A549 (cell line): ENCODE results near the gene FOXP1. TPM values are rescaled to one million over a fixed set of nuclear protein-coding genes. Genes with fewer than 3 reads are reported as not detected.
A peak's percentile ranks its signal among the peaks of the same experiment; 100 is the strongest.

Experiments
- ATAC-seq, 2 experiments: fragments of 200-7000 bp in 1 of 2; fragments of >200 bp in 1 of 2; cut with Nextera tagmentation in 1 of 2; cut with Tn5 transposase in 1 of 2; 3 replicates each; pipeline versions ENCODE4 v1.8.0 to v1.9.1; 2018 to 2020; ENCODE audit warnings: mild to moderate bottlenecking in 1 of 2, moderate library complexity in 1 of 2
- CTCF ChIA-PET: fragments of 300-600 bp; sonication (Branson Sonifier 250); formaldehyde crosslinking; extraction: SDS; loops from one replicate; lab custom pipeline; 2021; ENCODE audit warnings: antibody characterized with exemption, inconsistent platforms; lab: Yijun Ruan, JAX
- POLR2A ChIA-PET: fragments of 350-600 bp; formaldehyde crosslinking; extraction: SDS; loops from one replicate; lab custom pipeline; 2021; ENCODE audit warnings: antibody characterized with exemption, inconsistent platforms; lab: Yijun Ruan, JAX
- DNase-seq, 2 experiments: peaks; one replicate each; pipeline versions ENCODE4 v3.0.0 to v3.0.0-alpha.2; 2011 to 2016; ENCODE audit warnings: low read depth in 1 of 2, low spot score in 1 of 2
- FAIRE-seq: peaks from 2 replicates; lab custom pipeline; 2011; peaks lifted over from hg19 to GRCh38; lab: Jason Lieb, UNC
- H3K27ac ChIP-seq, 2 experiments: fragments of >200 bp; sonication (Bioruptor Twin); formaldehyde crosslinking; 3 replicates each; pipeline ENCODE4 v1.5.1; 2016 to 2017
- H3K4me1 ChIP-seq: fragments of >200 bp; sonication (Bioruptor Twin); formaldehyde crosslinking; 3 replicates; pipeline ENCODE4 v1.6.1; 2016
- H3K4me2 ChIP-seq: fragments of >200 bp; sonication (Bioruptor Twin); formaldehyde crosslinking; 3 replicates; pipeline ENCODE4 v1.6.1; 2016
- H3K4me3 ChIP-seq: fragments of >200 bp; sonication (Bioruptor Twin); formaldehyde crosslinking; 3 replicates; pipeline ENCODE4 v1.5.1; 2016
- H3K9me3 ChIP-seq: fragments of >200 bp; sonication (Bioruptor Twin); formaldehyde crosslinking; 3 replicates; pipeline ENCODE4 v1.6.1; 2016
- CBX2 ChIP-seq: fragments of 200-600 bp; sonication (generic); IDR thresholded peaks from 2 replicates; pipeline ENCODE4 v1.6.1; 2016; ENCODE audit warnings: low read depth, mild to moderate bottlenecking, borderline replicate concordance
- CBX8 ChIP-seq: fragments of 200-600 bp; sonication (generic); IDR thresholded peaks from 2 replicates; pipeline ENCODE4 v1.6.1; 2016
- CEBPB ChIP-seq, 2 experiments: fragments of >200 bp in 1 of 2; sonication (Bioruptor Twin) in 1 of 2; formaldehyde crosslinking in 1 of 2; IDR thresholded peaks; 2 replicates each; pipeline ENCODE4 v1.6.1; 2012 to 2016
- CHD2 ChIP-seq: fragments of 150-350 bp; IDR thresholded peaks from 2 replicates; pipeline ENCODE4 v1.6.1; 2014; ENCODE audit warnings: low read length; ENCODE audit not compliant: partially characterized antibody
- CHD4 ChIP-seq: fragments of 200-600 bp; sonication (generic); IDR thresholded peaks from 2 replicates; pipeline ENCODE4 v1.6.1; 2016; ENCODE audit warnings: antibody characterized with exemption, mild to moderate bottlenecking, borderline replicate concordance
- EHF ChIP-seq: fragments of 250-450 bp; sonication (Bioruptor Pico); IDR thresholded peaks from 2 replicates; pipeline ENCODE4 v1.5.0; 2020; ENCODE audit warnings: mild to moderate bottlenecking
- ESRRA ChIP-seq: fragments of 150-350 bp; IDR thresholded peaks from 2 replicates; pipeline ENCODE4 v1.6.1; 2014; ENCODE audit warnings: mild to moderate bottlenecking, low read length, borderline replicate concordance
- FOSL2 ChIP-seq, 2 experiments: fragments of 450-650 bp in 1 of 2; fragments of >200 bp in 1 of 2; sonication (Bioruptor Twin) in 1 of 2; formaldehyde crosslinking; IDR thresholded peaks; 2 replicates each; pipeline versions ENCODE4 v1.5.0 to v1.6.1; 2016 to 2020; ENCODE audit warnings: mild to moderate bottlenecking in 1 of 2, moderate library complexity in 1 of 2
- GATA3 ChIP-seq: IDR thresholded peaks from 2 replicates; pipeline ENCODE4 v1.6.1; 2012; ENCODE audit warnings: borderline replicate concordance
- HEYL ChIP-seq: fragments of 250-450 bp; sonication (Bioruptor Pico); IDR thresholded peaks from 2 replicates; pipeline ENCODE4 v1.8.0; 2021; ENCODE audit warnings: mild to moderate bottlenecking, moderate library complexity
- HOXB13 ChIP-seq: fragments of 250-450 bp; sonication (Bioruptor Pico); IDR thresholded peaks from 2 replicates; pipeline ENCODE4 v1.5.0; 2020; ENCODE audit warnings: low read depth, mild to moderate bottlenecking, moderate library complexity
- JUN ChIP-seq, 2 experiments: fragments of >200 bp; sonication (Bioruptor Twin); formaldehyde crosslinking; IDR thresholded peaks; 2 replicates in 1 of 2; 3 replicates in 1 of 2; pipeline ENCODE4 v1.6.1; 2016 to 2017
- KDM1A ChIP-seq: fragments of 200-600 bp; sonication (generic); IDR thresholded peaks from 2 replicates; pipeline ENCODE4 v1.6.1; 2016; ENCODE audit warnings: low read depth, mild to moderate bottlenecking
- KDM5A ChIP-seq: fragments of 200-600 bp; sonication (generic); IDR thresholded peaks from 2 replicates; pipeline ENCODE4 v1.6.1; 2016; ENCODE audit warnings: antibody characterized with exemption, mild to moderate bottlenecking
- NR3C1 ChIP-seq: fragments of >200 bp; sonication (Bioruptor Twin); formaldehyde crosslinking; IDR thresholded peaks from 3 replicates; pipeline ENCODE4 v1.6.1; 2017
- RAD21 ChIP-seq, 2 experiments: fragments of >200 bp in 1 of 2; sonication (Bioruptor Twin) in 1 of 2; formaldehyde crosslinking in 1 of 2; IDR thresholded peaks in 1 of 2; conservative IDR thresholded peaks in 1 of 2; 2 replicates in 1 of 2; 3 replicates in 1 of 2; pipeline ENCODE4 v1.6.1; 2012 to 2018; ENCODE audit warnings: inconsistent platforms in 1 of 2
- RCOR1 ChIP-seq: fragments of 150-350 bp; IDR thresholded peaks from 2 replicates; pipeline ENCODE4 v1.6.1; 2014; ENCODE audit warnings: antibody characterized with exemption, low read length, low read depth
- SMC3 ChIP-seq: fragments of >200 bp; sonication (Bioruptor Twin); formaldehyde crosslinking; IDR thresholded peaks from 3 replicates; pipeline ENCODE4 v1.6.1; 2018; ENCODE audit warnings: inconsistent platforms
- SREBF2 ChIP-seq: fragments of 450-650 bp; IDR thresholded peaks from 2 replicates; pipeline ENCODE4 v1.6.1; 2014; ENCODE audit warnings: mild to moderate bottlenecking, moderate library complexity
- TFCP2L1 ChIP-seq: fragments of 250-450 bp; sonication (Bioruptor Pico); IDR thresholded peaks from 2 replicates; pipeline ENCODE4 v1.5.0; 2021; ENCODE audit warnings: mild to moderate bottlenecking
- ZNF302 ChIP-seq: fragments of 250-450 bp; sonication (Bioruptor Pico); IDR thresholded peaks from 2 replicates; pipeline ENCODE4 v1.9.0; 2021; ENCODE audit warnings: inconsistent platforms, mild to moderate bottlenecking, moderate library complexity
- WGBS: methylation state at CpG from one replicate; pipeline ENCODE4 v1.1.6; 2017; ENCODE audit errors: missing lambda C conversion rate; 5-methylcytosine and 5-hydroxymethylcytosine counted together
- polyA plus RNA-seq, 4 experiments: library from polyadenylated mRNA; depleted of rRNA in 3 of 4; stranded (reverse); fragments of >200 nt; fragmentation: RNase III in 1 of 4; extraction: RNeasy Plus Mini Kit Qiagen cat#74134 plus additional on column Dnase treatment in 1 of 4; gene quantifications; 2 replicates in 3 of 4; 3 replicates in 1 of 4; pipeline ENCODE4 v1.2.3, GENCODE V29; 2011 to 2017
- TF ChIP-seq, protein P1 (sequence below): fragments of 250-450 bp; sonication (Bioruptor Pico); IDR thresholded peaks from 2 replicates; pipeline ENCODE4 v1.5.0; 2020; ENCODE audit warnings: low read depth, mild to moderate bottlenecking, moderate library complexity
- TF ChIP-seq, protein P2 (sequence below): fragments of >200 bp; sonication (Bioruptor Twin); formaldehyde crosslinking; IDR thresholded peaks from 2 replicates; pipeline ENCODE4 v1.6.1; 2016
- TF ChIP-seq, protein P3 (sequence below): fragments of >200 bp; sonication (Bioruptor Twin); formaldehyde crosslinking; IDR thresholded peaks from 3 replicates; pipeline ENCODE4 v1.5.1; 2016
- TF ChIP-seq, protein P4 (sequence below): fragments of 200-600 bp; sonication (generic); IDR thresholded peaks from 2 replicates; pipeline ENCODE4 v1.6.1; 2016; ENCODE audit warnings: antibody characterized with exemption, mild to moderate bottlenecking, moderate library complexity
- TF ChIP-seq, protein P5 (sequence below): IDR thresholded peaks from 2 replicates; pipeline ENCODE4 v1.6.1; 2012; ENCODE audit warnings: low read depth, borderline replicate concordance
- TF ChIP-seq, protein P6 (sequence below): IDR thresholded peaks from 2 replicates; pipeline ENCODE4 v1.6.1; 2012

The FOXP1 gene
- polyA plus RNA-seq, 2 of the 4 experiments (the other 2 are of a cell fraction), result 12.8 to 13.9 TPM

DNA sequence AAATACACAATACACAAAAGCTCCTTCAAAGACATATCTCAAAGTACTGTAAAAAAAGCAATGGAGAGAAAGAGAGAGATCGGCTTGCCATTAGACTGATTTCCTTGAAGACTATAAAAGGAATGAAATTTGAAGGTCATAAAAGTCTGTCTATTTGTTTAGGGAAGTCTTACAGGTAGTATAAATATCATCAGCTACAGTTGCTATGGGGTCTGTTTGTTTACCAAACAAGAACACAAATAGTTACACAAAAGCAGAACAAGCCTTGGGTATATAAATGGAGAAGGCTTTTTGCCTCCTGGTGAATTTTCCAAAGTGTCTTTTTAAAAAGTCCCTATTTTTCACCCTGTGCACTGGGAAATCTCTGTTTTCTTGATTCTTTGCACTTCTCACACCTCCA lies 552.3 kb downstream of the FOXP1 start:
- peaks cover 23% of the 10 kb centered on the region; the same call in 2 of the 3 replicates for H3K4me1 ChIP-seq
- H3K4me2 ChIP-seq, result no peak overlapping the region
- WGBS, result 48% methylated on average over 1 of the region's 1 CpG
- ChIA-PET CTCF (no interaction called here), POLR2A (no interaction called here)
- no peak overlapping the region for H3K4me3 ChIP-seq
- ATAC-seq (peak in 1 of 2 experiments; percentile 34; a peak in 2 of 6 replicates), FAIRE-seq (no peak), DNase-seq (peak in 1 of 2 experiments; percentile 42)
- TF ChIP-seq, protein P1, sequence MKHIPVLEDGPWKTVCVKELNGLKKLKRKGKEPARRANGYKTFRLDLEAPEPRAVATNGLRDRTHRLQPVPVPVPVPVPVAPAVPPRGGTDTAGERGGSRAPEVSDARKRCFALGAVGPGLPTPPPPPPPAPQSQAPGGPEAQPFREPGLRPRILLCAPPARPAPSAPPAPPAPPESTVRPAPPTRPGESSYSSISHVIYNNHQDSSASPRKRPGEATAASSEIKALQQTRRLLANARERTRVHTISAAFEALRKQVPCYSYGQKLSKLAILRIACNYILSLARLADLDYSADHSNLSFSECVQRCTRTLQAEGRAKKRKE (CRISPR knock-in tag), result no peak
- no peak for TF ChIP-seq HOXB13
- no peak for TF ChIP-seq ZNF302
- no peak for TF ChIP-seq CBX8
- TF ChIP-seq TFCP2L1 (CRISPR knock-in tag), result no peak
- TF ChIP-seq HEYL (CRISPR knock-in tag), result no peak
- TF ChIP-seq CBX2, result no peak
- TF ChIP-seq KDM1A, result no peak
- TF ChIP-seq EHF (CRISPR knock-in tag), result no peak
- TF ChIP-seq SMC3, result no peak
- TF ChIP-seq RAD21 (conservative IDR thresholded peaks at IDR 0.05 in 1 of 2, IDR thresholded peaks at IDR 0.05 in 1 of 2), result no peak
- no peak for TF ChIP-seq CHD4
- TF ChIP-seq, protein P2, sequence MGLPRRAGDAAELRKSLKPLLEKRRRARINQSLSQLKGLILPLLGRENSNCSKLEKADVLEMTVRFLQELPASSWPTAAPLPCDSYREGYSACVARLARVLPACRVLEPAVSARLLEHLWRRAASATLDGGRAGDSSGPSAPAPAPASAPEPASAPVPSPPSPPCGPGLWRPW, result no peak
- TF ChIP-seq, protein P3, sequence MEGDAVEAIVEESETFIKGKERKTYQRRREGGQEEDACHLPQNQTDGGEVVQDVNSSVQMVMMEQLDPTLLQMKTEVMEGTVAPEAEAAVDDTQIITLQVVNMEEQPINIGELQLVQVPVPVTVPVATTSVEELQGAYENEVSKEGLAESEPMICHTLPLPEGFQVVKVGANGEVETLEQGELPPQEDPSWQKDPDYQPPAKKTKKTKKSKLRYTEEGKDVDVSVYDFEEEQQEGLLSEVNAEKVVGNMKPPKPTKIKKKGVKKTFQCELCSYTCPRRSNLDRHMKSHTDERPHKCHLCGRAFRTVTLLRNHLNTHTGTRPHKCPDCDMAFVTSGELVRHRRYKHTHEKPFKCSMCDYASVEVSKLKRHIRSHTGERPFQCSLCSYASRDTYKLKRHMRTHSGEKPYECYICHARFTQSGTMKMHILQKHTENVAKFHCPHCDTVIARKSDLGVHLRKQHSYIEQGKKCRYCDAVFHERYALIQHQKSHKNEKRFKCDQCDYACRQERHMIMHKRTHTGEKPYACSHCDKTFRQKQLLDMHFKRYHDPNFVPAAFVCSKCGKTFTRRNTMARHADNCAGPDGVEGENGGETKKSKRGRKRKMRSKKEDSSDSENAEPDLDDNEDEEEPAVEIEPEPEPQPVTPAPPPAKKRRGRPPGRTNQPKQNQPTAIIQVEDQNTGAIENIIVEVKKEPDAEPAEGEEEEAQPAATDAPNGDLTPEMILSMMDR, result no peak
- TF ChIP-seq FOSL2 (IDR thresholded peaks at IDR 0.05), result no peak
- TF ChIP-seq FOSL2 (CRISPR knock-in tag; IDR thresholded peaks at IDR 0.05), result no peak
- H3K27ac ChIP-seq, result no peak overlapping the region
- H3K9me3 ChIP-seq, result no peaks in the 10 kb centered on the region

DNA sequence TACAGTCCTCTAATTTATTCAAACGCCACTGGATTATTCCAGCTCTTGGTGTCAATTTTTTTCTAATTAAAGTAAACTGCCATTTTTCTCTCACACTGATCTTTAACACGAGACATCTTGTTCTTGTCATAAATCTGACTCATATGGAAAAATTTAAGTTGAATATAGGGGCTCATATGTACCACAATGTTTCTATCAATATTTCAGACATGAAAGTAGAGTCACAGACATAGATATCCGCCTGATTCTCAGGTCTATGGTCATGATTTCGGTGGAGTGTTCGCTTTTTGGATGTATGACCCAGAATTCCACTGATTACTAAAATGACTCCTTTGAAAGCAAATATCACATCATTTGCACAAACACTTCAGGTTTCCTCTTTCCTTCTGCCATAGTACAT lies 552.8 kb downstream of the FOXP1 start:
- POLR2A ChIA-PET, result no interaction called here
- no peak overlapping the region for H3K27ac ChIP-seq

DNA sequence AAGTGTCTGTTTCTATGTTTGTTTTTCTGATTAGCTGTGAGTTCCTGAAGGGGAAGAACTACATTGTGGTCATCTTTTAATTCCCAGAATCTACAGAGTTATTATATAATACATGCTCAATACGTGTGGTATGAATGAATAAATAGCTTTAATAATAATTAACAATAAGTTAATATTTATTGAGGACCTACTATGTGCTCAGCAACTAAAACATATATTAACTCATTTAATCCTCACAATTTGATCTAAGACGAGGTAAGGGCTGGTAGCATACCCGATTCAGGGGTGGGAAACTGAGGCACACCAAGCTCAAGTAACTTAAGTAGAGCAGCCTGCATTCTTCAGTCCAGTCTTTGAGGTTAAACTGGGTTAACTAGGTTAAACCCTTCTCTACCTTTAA lies 553.8 kb downstream of the FOXP1 start:
- WGBS, result 72% methylated on average over 3 of the region's 3 CpGs
- CTCF ChIA-PET, result interaction anchor here (1.1 kb wide), 1 partner anchor 498 kb away, joined by 3 read pairs; no protein-coding TSS in a partner anchor
- Histone ChIP-seq H3K4me3 (no peak overlapping the region), H3K9me3 (no peaks in the 10 kb centered on the region), H3K4me1 (peaks cover 30% of the 10 kb centered on the region), H3K27ac (no peak overlapping the region), H3K4me2 (no peak overlapping the region)
- DNase-seq, result no peak
- FAIRE-seq, result no peak
- no peak for ATAC-seq
- POLR2A ChIA-PET, result no interaction called here
- TF ChIP-seq TFCP2L1 (CRISPR knock-in tag) (no peak), KDM5A (no peak), CHD2 (no peak), CBX8 (no peak), ESRRA (no peak), RCOR1 (no peak), GATA3 (no peak), SREBF2 (no peak), CBX2 (no peak), HOXB13 (no peak), JUN (IDR thresholded peaks at IDR 0.05) (no peak), CEBPB (IDR thresholded peaks at IDR 0.05) (no peak), NR3C1 (no peak)
- TF ChIP-seq, protein P4, sequence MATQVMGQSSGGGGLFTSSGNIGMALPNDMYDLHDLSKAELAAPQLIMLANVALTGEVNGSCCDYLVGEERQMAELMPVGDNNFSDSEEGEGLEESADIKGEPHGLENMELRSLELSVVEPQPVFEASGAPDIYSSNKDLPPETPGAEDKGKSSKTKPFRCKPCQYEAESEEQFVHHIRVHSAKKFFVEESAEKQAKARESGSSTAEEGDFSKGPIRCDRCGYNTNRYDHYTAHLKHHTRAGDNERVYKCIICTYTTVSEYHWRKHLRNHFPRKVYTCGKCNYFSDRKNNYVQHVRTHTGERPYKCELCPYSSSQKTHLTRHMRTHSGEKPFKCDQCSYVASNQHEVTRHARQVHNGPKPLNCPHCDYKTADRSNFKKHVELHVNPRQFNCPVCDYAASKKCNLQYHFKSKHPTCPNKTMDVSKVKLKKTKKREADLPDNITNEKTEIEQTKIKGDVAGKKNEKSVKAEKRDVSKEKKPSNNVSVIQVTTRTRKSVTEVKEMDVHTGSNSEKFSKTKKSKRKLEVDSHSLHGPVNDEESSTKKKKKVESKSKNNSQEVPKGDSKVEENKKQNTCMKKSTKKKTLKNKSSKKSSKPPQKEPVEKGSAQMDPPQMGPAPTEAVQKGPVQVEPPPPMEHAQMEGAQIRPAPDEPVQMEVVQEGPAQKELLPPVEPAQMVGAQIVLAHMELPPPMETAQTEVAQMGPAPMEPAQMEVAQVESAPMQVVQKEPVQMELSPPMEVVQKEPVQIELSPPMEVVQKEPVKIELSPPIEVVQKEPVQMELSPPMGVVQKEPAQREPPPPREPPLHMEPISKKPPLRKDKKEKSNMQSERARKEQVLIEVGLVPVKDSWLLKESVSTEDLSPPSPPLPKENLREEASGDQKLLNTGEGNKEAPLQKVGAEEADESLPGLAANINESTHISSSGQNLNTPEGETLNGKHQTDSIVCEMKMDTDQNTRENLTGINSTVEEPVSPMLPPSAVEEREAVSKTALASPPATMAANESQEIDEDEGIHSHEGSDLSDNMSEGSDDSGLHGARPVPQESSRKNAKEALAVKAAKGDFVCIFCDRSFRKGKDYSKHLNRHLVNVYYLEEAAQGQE, result no peak
- TF ChIP-seq, protein P5, sequence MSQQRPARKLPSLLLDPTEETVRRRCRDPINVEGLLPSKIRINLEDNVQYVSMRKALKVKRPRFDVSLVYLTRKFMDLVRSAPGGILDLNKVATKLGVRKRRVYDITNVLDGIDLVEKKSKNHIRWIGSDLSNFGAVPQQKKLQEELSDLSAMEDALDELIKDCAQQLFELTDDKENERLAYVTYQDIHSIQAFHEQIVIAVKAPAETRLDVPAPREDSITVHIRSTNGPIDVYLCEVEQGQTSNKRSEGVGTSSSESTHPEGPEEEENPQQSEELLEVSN, result no peak
- TF ChIP-seq, protein P6, sequence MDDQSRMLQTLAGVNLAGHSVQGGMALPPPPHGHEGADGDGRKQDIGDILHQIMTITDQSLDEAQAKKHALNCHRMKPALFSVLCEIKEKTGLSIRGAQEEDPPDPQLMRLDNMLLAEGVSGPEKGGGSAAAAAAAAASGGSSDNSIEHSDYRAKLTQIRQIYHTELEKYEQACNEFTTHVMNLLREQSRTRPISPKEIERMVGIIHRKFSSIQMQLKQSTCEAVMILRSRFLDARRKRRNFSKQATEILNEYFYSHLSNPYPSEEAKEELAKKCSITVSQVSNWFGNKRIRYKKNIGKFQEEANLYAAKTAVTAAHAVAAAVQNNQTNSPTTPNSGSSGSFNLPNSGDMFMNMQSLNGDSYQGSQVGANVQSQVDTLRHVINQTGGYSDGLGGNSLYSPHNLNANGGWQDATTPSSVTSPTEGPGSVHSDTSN, result no peak

More for the DNA sequence above, 552.8 kb downstream of the FOXP1 start:
- DNase-seq (no peak), FAIRE-seq (no peak), ATAC-seq (no peak)
- CTCF ChIA-PET, result no interaction called here
- WGBS, result 86% methylated on average over 5 of the region's 5 CpGs
- TF ChIP-seq RCOR1, result no peak
- no peak overlapping the region for H3K4me2 ChIP-seq
- H3K9me3 ChIP-seq, result no peaks in the 10 kb centered on the region
- H3K4me3 ChIP-seq, result no peak overlapping the region
- H3K4me1 ChIP-seq, result peaks cover 27% of the 10 kb centered on the region
